HUDEP-2 (cell line): ENCODE measurements around the gene NEUROD1.
"Not testable (repeated sequence)": the region's sequence is repeated elsewhere in the genome, so short reads cannot be mapped to it uniquely, and the experiment has no call there.

Experiments
- DNase-seq, 76 experiments: peaks; one replicate each; lab custom pipeline; 2025; ENCODE audit not compliant: unreplicated experiment in 76 of 76; lab: John Stamatoyannopoulos, UW

NEUROD1 gene

DNA sequence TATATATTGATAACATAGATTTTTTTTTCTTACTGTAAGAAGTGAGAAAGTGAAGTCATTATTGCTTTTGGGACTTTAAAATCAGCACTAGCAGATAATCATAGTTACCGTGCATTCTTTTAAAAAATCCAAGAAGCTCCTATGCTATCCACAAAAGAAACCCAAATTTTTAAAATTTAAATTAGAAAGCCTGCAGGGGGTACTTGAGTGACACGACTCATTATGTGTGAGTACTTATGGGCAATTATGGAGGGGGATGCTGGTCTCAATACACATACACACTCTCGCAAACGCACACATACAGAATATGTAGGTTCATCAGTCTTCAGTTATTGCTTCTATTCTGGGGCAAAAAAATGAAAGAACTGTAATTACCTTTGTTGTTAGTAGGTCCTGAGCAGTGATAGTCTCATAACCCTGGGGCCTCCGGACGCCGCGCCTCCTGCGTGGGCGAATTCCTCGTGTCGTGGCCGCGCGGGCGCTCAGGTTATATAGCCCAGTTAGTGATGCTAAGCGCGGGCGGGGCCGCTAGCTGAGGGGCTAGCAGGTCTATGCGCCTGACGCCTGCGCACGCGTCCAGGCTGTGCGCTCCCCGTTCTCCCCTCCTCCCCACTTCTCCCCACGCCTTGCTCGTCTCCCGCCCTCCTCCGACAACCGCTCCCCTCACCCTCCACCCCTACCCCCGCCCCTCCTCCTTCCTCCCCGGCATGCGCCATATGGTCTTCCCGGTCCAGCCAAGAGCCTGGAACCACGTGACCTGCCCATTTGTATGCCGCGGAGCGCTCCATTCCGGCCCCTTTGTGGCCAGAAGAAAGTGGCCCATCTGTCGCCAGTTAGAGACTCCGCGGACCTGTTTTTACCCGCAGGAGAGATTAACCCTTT, at the start of gene NEUROD1:
TSS of gene NEUROD1 (minus strand) at position 463 of the 882 bp plus-strand sequence. CDS start 1,657 bp downstream, outside the sequence.
- DNase-seq: no peak

DNA sequence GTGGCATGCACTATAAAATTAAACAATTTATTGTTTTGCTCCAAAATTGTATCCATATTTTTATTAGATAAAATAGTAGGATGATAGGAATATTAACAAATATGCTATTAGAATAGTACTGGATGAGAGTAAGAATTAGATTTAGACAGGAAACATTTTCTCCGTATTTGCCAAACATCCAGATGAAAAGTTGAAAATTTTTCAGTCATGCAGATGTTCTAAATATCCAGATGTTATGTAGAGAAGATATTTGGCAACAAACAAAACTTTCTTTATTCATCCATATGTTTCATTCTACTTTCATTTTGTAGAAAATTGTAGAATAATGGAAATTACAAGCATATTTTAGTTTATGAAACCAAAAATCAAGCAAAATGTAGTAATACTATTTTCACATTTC, 45.2 kb upstream of the NEUROD1 start:
- DNase-seq: no peak

DNA sequence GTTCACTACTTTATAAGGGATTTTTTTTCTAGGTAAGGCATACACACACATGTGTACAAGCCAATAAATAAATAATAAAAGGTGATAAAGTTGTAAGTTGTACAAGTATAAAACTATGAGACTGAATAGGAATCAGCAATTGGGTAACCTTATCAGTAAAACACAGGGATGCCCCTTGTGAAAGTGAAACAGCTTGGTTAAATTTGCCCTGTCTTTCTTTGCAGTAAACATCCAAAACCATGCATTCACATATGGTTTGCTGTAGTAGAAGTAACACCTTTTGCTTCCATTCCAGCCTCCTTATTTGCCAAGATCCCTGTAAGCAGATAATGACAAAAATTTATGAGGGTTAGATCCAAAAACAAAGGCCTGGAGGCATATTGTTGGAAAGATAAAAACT, 44.3 kb upstream of the NEUROD1 start:
- no peak for DNase-seq

DNA sequence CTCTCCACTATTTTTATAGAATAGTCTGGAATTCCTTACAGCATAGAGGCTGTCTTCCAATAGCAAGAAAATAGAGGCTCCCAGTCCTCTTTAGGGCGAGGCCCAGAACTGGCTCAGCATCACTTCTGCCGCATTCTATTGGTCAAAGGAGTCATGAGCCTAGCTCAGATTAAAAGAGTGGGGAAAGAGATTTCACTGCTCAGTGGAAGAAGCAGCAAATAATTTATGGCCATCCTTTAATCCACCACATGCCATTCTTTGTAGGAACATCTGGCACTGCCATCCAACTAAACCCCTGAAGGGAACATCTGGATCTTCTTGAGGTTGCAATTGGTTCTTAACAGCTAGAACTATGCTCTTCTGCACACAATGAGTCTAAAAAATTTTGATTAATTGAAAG, 43.4 kb upstream of the NEUROD1 start:
- DNase-seq: no peak

DNA sequence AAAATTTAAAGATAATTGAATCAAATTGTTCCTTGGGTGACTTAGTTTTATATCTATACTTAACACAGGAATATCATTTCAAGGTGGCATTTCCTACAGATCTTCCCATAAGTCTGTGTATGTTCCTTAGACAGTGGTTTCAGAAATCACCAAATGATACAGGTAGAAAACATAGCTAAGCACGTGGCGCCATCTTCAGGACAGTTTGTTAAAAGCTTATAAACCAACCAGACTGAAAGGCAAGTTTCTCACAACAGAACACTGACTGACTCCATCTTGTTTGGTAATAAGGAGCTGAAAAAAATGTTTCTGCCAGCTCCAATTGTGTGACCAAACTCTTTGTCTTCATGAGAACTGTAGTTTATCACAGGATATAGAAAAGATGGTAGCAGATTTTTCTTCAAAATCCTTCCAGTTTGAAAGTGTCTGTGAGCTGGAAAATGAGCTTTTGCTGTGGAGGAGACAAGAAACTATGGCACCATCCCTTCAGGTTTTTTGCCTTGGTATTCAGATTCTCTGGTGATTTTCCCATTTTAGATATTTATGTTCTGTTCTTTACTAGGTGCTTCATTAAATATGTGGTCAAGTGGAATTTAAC, 34.8 kb upstream of the NEUROD1 start:
- peak in 60 of 76 experiments; percentile 1 to 74 (median 42) for DNase-seq

DNA sequence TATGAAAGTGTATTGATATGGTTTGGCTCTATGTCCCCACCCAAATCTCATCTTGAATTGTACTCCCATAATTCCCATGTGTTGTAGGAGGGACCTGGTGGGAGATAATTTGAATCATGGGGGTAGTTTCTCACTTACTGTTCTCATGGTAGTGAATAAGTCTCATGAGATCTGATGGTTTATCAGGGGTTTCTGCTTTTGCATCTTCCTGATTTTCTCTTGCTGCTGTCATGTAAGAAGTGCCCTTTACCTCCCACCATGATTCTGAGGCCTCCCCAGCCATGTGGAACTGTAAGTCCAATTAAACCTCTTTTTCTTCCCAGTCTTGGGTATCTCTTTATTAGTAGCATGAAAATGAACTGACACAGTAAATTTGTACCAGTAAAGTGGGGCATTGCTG, 30.7 kb upstream of the NEUROD1 start:
- not testable (repeated sequence) for DNase-seq

DNA sequence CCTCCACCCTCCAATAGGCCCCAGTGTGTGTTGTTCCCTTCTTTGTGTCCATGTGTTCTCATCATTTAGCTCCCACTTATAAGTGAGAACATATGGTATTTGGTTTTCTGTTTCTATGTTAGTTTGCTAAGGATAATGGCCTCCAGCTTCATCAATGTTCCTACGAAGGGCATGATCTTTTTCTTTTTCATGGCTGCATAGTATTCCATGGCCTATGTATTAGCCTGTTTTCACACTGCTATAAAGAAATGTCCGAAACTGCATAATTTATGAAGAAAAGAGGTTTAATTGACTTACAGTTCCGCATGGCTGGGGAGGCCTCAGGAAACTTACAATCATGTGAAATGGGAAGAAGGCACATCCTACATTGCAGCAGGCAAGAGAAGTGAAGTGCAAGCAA, 22.2 kb upstream of the NEUROD1 start:
- DNase-seq: not testable (repeated sequence)

DNA sequence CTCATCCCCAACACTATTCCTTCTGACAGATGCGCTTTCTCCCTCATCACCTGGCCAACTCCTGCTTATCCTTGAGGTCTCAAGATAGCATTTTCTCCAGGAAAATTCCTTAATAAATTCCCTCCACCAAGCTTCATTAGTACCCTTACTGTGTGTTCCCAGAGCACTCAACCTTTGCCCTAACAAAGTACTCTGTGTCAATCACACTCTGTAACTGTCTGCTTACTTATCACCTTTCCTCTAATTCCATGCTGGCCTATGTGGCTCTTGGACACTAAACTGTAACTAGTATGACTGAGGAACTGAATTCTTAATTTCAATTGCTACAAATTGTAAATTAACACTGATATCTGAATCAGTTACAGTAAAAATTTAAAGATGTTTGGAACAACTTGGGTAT, 17.9 kb upstream of the NEUROD1 start:
- no peak for DNase-seq

DNA sequence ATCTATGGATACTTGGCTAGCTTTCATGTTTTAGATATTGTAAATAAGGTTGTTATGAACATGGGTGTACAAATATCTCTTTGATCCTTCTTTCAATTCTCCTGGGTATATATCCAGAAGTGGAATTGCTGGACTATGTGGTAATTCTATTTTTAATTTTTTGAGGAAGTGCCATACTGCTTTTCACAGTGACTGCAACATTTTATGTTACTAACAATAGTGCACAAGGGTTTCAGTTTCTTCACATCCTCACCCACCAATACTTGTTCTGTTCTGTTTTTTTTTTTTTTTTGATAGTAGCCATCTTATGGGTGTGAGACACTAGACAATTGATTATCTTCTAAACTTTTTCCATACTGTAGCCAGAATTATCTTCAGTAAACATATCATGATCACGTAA, 17.3 kb upstream of the NEUROD1 start:
- DNase-seq: no peak

DNA sequence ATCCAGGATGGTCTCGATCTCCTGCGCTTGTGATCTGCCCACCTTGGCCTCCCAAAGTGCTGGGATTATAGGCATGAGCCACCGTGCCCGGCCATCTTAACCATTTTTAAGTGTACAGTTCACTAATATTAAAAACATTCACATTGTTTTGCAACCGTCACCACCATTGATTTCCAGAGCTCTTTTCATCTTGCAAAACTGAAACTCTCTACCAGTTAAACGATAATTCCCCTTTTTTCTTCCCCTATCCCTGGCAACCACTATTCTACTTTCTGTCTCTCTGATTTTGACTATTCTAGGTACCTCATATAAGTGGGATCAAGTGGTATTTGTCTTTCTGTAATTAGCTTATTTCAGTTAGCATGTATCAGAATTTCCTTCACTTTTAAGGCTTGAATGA, 16.8 kb upstream of the NEUROD1 start:
- no peak for DNase-seq

DNA sequence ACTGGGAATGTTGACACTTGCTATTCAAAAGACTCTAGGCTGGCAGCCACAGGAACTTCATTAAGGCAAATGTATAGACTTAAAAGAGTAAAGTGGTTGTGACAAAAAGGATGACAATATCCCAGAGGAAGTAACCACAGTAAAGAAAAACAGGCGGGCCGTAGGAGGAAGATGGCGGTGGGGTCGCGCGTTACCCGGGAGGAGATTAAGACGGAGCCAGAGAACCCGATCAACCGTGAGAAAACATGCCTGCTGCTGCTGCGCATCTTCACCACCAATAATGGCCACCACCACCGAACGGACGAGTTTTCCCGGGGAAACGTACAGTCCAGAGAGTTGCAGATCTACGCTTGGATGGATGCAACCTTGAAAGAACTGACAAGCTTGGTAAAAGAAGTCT, 14.0 kb upstream of the NEUROD1 start:
- DNase-seq: no peak

DNA sequence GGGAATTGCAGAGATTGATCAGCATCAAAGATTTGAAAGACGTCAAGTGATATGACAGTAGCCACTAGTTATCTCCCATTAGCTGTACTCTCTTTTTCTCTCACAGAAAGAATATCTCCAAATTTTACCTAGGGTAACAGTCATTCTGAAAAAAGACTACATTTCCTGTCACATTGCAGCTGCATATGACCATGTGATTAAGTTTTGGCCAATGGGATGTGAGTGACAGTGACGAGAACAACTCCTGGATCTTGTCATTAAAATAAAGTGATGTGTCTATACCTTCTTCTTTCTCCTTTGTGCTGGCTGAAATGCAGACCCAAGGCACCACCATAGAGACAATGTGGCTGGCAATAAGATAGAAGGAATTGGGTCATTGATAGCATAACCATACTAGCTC, 10.5 kb upstream of the NEUROD1 start:
- no peak for DNase-seq

DNA sequence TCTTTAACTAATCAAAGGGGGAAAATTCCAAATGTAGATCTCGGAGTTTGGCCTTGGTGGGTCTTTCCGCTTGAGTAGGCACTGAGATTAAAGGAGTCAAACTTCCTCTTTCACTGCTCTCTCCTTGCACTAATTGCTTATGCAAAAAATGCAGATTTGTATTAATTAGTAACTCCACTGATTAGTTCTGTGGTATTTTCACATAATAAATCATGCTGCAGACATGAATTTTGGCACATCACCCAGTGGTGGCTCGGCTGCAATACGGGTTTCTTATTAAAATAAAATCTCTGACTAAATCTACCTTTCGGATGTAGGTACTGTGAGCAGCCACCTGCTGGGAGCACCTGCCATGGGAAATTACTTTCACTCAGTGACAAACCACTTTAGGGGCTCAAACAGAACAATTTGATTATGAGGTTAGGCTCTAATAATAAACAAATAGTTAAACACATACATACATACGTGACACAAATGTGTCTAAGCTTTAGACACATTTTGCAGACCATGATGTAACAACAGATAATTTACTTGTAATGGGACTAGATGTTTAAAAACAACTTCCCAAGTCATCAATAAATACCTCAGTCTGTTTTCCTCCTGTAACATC, 6.4 kb upstream of the NEUROD1 start:
- DNase-seq: no peak

DNA sequence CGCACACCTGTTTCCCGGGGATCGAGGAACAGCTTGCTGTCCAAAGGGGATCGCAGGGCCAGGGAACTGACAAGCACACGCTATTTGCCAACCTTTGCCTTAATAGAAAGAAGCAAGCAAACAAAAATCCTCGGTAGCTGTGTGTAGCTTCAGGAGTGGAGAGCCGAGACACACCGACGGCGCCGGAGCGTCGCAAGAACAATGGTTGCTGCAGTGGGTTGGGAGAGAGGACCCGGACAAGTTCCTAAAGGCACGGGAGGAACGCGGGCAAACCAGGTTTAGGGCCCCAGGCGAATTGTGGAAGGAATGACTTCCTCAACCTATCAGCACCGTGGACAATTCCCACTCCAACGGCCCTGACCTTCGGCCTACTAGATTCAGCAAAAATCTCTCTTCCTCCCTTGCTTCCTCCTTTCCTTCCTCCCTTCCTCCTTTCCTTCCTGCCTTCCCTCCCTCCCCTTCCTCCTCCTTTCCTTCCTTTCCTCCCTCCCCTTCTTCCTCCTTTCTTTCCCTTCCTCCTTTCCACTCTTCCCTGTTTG, 4.9 kb upstream of the NEUROD1 start:
- no peak for DNase-seq

DNA sequence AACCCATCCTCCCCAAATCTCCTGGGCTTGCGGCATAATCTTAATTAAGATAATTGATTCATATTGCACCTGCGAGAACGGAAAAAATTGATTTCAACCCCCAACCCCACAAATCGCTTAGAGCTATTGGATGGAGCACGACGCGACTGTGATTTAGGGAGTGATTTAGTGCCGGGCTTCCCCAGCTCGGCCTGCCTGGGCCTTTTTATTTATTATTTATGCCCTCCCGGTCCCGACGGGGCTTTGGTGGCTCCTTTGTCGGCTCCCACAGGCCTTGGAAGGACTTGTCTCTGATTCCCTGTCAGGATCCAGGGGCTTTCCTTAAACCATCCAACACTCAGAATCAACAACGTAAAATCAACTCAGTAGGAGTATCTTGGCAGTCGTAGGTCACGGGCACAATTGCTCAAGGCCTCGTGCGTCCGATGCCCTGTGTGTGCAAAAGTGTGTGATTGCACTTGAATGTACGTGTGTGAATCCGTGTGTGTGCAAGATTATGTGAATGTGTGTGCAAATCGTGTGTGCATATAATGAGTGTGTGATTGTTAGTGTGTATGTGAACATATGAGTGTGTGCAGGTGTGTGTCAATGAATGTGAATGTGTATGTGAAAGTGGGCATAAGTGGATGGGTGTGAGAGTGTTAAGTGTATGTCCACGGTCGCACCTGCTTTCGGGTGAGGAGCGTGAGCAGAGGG, 4.3 kb upstream of the NEUROD1 start:
- no peak for DNase-seq

DNA sequence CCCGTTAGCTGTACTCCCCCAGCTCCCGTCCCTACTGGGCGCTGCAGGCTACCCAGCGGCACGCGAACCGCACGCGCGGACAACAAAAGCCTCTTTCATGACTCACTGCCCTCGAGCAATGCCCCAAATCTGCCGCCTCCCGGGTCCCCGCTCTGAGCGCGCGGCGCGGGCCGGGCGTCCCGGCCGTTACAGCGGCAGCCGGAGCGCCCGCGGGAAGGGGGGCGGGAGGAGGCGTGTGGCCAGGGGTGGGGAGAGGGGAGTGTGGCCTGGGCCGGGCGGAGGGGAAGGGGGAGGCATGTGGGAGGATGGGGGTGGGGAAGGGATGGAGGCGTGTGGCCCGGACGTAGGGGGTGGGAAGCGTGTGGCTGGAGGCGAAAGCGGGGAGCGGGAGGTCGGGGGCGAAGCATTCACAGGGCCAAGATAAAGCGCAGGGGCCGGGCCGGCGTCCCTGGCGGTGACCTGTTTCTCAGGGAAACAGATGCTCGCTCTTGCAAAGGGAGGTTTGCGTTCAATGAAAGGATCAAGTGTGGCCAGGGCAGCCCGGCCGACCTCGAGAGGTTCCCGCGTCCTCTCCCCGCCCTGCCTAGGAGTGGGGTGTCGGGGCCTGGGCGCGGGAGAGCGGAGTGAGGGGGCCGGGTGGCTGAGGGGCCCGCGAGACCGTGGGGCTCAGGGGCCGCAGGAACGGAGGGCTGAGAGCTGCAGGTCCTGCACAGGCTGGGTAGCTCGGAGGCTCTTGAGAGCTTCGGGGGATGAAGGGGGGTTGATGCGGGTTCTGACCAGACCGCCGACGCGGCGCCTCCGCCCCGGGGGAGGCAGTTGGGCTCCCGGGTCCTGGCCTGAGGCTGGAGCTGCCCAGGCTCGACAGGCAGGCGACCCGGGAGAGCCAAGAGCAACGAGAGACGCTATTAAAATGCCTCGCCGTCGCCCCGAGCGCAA, 3.5 kb upstream of the NEUROD1 start:
- DNase-seq: no peak

DNA sequence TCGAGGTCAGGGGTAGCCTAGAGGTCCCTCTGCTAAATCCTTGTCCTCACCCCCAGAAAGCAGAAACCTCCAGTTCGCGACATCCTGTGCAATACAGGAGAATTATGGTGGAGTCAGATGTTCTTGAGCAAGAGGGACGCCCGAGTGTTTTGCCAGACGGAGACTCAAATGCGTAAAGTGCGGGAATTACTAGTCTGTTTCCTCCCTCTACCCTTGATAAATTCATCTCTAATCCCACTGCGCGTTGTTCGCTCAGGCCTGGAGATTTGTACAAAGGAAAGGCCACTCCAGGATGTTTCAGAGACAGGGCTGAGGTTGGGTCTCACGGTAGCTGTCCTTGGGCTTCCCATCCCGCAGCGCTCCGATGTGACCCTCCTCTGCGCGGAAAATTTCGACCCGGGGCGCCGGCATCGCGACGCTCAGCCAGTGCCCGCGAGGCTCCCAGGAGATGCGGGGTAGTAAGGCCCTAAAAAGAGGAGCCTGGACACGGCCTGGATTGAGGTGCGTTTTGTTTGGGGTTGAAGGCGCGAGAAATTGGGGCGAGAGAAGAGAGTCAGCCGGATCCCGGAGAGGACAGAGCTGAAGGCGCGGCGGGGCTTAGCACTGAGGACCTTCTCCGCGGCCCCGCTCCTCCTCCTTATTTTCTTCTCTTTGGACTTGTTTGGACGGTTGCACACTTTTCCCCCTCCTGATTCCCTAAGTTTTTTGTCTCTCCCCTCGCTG, 2.6 kb upstream of the NEUROD1 start:
- DNase-seq: no peak

DNA sequence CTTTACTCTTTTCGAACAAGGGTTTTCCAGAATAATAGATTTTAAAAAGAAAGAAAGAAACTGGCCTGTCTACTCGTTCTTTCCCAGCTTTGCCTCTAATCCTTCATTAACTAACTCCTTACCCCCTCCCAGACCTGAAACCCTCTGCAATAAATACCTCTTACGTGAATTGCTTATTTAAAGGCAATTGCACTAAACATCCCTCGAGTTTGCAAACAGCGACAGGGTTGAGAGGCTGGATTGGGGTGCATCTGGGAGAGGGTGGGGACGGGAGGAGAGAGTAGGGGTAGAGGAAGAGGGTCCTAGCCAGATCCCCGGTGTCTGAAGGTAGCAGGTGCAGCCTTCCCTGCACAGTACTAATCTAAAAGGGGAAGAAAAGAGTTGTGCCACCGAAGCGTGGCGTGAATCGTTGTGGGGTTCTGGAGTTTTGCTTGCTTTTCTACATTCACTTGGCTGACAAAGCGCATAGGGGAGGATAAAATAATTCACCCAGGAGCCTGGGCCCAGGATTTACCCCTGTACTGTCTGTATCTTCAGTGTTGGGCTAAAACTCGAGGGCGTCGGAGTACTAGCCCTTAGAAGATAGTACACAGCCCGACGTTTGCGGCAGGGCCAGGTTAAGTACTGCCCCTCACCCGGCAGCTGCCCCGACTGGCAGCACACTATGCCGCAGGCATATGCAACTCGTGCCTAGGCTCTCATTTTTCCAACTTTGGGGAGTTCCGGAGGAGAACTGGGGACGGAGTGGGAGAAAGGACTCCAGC, 1.9 kb upstream of the NEUROD1 start:
- no peak for DNase-seq
